ENCODE data around the gene SDHA.
"Not testable (repeated sequence)": the region's sequence is repeated elsewhere in the genome, so short reads cannot be mapped to it uniquely, and the experiment has no call there.

The SDHA gene

GRCh38 chr5:263275-263974, 45.3 kb downstream of the SDHA start:
- not testable (repeated sequence) for DNase-seq

- DNase-seq, result no peak
Observed at GRCh38 chr5:264338-264737, 46.2 kb downstream of the SDHA start.

DNA sequence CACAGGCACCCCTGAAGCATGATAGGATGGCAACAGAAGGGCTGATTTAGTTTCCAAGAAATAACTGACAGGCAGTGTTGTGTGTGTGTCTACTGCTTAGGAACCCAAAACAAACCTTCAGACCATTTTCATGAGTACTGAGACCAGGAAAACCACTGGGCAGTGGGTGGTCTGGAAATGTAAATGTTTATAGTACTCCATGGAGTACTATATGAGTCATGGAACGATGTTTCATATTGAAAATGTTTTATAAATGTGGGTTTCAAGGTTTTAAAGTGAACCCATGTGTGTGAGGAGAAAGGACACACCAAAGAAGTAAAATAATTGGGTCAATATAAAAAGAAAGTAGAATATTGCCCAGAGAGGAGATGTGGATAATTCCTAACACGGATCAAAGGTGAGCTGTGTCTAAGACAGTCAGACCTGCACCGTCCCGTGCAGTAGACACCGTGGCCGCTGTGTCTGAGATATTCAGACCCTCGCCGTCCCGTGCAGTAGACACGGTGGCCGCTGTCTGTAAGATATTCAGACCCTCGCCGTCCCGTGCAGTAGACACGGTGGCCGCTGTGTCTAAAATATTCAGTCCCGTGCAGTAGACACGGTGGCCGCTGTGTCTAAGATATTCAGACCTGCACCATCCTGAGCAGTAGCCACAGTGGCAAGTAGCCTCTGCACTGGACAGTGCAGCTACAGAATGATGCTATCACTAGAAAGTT, 48.3 kb downstream of the SDHA start:
- DNase-seq, result not testable (repeated sequence)

DNA sequence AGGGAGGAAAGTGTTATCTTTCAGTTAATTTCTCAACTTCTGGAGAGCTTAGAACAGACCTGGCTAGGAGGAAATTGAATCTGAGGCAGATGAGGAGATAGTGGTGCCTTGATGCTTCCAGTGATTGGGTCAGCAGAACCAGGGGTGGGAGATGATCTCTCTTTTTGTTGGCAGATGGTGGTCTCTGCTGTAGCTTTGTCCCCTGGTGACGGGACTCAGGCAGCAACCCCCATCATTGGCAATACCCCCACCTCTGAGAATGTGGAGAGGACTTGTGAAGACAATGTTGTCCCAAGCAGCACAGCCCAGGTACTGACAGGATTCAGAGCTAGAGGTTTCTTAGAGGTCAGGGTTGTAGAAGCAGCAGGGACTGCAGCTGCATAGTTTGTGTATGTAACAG, 49.6 kb downstream of the SDHA start:
- no peak for DNase-seq

GRCh38 chr5:270340-270739, 52.2 kb downstream of the SDHA start:
- DNase-seq, result no peak

DNA sequence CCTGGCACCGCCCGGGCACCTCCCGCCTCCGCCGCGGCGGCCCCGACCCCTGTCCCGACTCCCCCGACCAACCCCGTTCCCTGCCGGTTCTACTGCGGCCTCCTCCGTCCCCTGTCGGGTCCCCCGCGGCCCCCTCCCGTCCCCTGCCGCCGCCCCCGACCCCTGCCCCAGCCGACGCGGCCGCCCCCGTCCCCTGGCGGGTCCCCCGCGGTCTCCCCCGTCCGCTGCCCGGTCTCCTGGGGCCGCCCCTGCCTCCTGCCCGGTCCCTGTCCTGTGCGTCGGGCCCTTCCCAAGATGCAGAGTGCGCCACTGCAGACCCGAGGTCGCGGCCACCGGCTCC, 53.7 kb downstream of the SDHA start:
- not testable (repeated sequence) for DNase-seq

DNA sequence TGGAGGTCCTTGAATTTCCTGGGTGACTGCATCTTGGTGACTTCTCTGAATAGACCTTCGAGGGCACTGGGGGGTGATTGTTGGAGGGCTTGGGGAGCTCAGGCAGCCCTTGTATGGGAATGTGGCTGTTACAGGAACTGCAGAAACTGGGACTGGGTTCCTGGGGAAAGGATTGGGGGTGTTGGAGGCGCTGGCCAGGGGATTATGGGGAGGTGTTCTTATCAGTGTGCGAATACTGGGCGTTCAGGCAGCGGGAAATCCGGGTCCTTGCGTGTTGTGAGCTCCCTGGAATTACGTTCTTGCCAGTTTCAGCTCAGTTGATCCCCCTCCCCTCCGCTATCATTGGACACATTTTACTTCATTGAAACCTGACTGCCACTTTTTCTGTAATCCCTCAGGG, 55.0 kb downstream of the SDHA start:
- DNase-seq, result not testable (repeated sequence)

DNA sequence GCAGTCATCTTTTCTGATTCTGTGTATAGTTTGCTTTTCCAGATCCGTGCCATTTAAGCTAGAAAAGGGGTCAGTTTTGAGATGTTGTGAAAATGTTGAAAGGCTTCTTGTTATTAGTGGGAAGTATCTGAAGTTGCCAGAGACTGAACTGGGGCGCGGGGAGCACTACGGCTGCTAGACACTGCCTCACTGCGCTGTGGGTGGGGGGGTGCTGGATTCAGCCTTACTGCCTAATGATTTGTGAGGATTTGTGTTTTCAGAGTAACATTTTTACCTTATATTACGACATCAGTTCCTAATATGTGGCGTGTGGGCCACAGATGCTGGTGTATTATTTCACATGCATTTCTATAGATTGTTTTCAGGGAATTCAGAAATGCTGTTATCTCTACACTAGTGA, 55.4 kb downstream of the SDHA start:
- DNase-seq, result not testable (repeated sequence)

DNA sequence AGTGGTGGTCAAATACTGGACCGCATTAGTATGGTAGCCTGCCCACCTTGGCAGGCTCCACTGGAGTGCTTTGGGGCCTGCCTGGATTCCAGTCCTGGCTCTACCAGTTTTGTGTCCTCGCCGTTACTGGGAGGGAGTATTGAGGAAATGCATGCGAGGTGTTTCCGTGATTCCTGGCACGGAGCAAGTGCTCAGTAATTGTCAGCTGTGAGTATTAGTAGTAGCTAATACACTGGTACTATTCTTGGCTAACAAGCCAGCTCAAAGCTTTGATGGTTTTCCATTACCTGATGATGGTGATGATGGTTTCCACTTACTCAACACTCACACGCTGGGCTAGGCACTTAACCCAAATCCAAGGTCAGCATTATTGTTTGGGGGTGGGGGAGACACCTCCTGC, 56.2 kb downstream of the SDHA start:
- not testable (repeated sequence) for DNase-seq

DNA sequence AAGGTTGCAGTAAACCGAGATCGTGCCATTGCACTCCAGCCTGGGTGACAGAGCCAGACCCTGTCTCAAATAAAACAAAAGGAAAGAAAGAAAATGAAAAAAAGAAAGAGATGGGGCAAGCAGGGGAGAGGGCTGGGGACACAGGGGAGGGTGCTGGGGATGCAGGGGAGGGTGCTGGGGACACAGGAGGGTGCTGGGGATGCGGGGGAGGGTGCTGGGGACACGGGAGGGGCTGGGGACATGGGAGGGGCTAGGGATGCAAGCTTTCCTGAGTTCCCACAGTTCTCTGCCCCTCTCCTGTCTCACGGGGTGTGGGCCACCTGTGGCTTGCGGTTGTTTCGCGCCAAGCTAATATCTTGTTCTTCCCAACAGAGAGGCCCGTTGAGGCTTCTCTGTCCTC, 60.5 kb downstream of the SDHA start:
- DNase-seq, result no peak

DNA sequence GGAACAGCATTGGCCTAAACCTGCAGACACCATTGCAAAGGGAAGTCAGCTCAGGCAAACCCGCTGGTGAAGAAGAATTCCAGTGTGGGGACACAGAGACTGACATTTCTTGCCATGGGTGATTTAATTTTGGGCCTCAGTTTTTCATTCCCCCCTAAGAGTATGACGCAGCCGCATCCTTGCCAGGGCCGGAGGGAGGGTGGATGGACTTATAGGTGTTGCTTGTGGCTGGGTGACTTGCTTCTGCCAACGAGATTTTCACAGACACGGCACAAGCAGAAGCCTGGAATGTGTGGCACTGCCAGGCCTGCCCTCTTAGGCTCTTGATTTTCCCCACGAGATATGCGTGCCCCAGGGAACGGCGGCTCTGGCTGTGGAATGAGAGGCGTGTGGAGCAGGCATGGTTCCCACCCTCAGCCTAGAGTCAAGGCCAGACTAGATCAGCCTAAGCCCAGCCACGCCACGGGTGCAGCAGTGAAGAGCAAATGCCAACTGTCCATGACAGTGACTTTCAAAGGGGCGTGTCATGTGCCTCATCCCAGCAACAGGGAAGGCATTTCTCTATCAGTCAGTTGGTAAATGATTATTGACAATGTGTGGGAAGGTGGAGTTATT, 61.0 kb downstream of the SDHA start:
- DNase-seq, result not testable (repeated sequence)

DNA sequence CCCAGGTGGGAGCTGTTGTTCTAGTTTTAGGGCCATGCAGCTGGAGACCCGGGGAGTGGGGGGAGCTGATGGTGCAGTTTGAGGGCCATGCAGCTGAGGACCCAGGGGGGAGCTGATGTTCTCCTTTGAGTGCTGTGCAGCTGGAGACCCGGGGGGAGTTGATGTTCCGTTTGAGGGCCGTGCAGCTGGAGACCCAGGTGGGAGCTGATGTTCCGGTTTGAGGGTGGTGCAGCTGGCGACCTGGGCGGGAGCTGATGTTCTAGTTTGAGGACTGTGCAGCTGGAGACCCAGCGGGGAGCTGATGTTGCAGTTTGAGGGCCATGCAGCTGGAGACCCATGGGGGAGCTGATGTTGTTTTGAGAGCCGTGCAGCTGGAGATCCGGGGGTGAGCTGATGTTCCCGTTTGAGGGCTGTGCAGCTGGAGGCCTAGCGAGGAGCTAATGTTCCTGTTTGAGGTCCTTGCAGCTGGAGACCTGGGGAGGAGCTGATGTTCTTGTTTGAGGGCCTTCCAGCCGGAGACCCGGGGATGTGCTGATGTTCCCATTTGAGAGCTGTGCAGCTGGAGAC, 68.0 kb downstream of the SDHA start:
- DNase-seq, result no peak

GRCh38 chr5:290200-290599, 72.1 kb downstream of the SDHA start:
- DNase-seq, result not testable (repeated sequence)

DNA sequence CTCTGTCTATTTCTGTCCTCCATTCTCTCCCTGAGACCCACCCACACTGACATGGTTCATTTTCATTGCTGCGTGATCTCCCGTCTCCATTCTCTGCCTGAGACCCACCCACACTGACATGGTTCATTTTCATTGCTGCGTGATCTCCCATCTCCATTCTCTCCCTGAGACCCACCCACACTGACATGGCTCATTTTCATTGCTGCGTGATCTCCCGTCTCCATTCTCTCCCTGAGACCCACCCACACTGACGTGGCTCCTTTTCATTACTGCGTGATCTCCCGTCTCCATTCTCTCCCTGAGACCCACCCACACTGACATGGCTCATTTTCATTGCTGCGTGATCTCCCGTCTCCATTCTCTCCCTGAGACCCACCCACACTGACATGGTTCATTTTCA, 73.2 kb downstream of the SDHA start:
- DNase-seq, result not testable (repeated sequence)

DNA sequence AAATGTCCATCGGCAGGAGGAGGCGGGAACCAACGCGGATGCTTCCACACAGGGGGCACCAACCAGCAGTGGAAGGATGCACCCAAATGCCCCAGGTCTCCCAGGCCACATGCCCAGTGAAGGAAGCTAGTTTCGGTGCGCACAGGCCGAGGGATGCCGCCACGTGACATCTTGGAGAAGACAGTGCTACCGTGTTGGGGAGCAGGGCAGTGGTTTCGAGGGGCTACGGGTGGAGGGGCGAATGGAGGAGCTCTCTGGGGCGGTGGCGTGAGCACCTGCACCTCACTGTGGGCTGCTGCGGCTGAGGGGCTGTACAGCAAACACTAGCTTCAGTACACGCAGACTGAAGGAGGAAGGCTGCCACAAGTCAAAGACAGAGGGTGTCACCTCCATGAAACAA, 76.7 kb downstream of the SDHA start:
- DNase-seq, result not testable (repeated sequence)

DNA sequence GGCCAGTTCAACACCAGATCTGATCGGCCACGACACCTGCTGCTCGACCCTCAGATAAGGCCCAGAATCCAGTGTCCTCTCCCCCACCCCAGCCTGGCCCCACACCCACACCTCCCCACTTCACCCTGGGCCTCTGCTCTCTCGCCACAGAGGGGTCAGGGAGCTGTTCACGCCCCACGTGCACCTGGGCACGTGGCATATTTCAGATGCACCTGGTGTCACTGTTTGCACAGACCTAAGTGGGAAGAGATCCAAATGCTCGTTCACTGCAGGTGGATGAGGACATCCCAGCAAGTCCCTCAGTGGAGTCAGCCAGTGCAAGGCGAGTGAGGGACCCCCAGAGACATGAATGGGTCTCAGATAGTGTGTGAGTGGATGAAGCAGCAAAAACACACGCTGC, 78.1 kb downstream of the SDHA start:
- DNase-seq, result not testable (repeated sequence)

DNA sequence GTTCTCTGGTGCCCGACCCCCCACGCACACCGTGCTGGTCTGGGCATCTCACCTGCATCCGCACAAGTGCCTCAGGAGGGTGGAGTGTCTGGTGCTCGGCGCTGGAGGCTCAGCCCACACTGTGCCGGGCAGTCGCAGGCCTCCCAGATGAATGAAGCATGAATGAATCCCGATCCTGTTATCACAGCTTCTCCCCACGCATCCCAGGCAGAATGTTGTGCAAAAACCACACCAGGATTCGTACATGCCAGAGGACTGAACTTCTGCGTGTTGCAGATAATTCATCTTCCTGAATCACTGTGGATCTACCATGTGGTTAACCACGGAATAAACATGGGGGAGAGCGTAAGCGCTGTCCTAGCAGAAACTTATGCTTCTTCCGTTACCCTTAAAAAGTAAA, 78.8 kb downstream of the SDHA start:
- not testable (repeated sequence) for DNase-seq

DNA sequence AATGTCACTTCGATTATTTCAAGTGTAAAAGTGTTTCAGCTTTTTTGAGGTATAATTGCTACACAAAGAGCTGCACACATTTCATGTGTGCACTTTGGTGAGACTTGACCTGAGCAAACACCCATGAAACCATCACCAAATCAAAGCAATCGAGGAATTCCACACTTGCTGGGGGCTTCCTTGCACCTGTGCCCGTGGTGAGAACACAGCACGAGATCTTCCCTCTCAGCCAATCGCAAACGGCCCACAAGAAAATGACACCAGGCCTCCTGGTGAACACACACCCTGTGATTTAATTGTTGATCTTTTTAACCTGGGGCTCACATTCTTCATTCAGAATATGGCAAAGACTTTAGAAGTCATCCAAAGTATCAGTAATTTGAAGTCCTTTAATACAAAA, 79.3 kb downstream of the SDHA start:
- DNase-seq, result not testable (repeated sequence)

- DNase-seq, result not testable (repeated sequence)
Observed at GRCh38 chr5:297991-298736, 80.0 kb downstream of the SDHA start.

- no peak for DNase-seq
Observed at GRCh38 chr5:298737-299125, 80.6 kb downstream of the SDHA start.

GRCh38 chr5:299921-300320, 81.8 kb downstream of the SDHA start:
- not testable (repeated sequence) for DNase-seq

- DNase-seq, result not testable (repeated sequence)
Observed at GRCh38 chr5:300691-301435, 82.7 kb downstream of the SDHA start.

All from SHP77 treated with DMSO at 0.1 percent for 48 hours (cell line).